Fibroblast of lung (primary cell): ENCODE measurements around the gene MYO18A. TPM values are rescaled to one million over a fixed set of nuclear protein-coding genes. Genes with fewer than 3 reads are reported as not detected.

Experiments used
- DNase-seq, 2 donors: peaks; one replicate each; pipeline versions ENCODE4 v3.0.0 to v3.0.0-alpha.2; 2010; ENCODE audit warnings: low read depth in 2 of 2
- H2AFZ ChIP-seq: 2 replicates; pipeline ENCODE4 v1.5.1; 2012; ENCODE audit warnings: low read length, control low read depth, inconsistent platforms
- H3K27ac ChIP-seq: 2 replicates; pipeline ENCODE4 v1.5.1; 2011; ENCODE audit warnings: low read length, control low read depth; ENCODE audit not compliant: insufficient read depth
- H3K27me3 ChIP-seq: 2 replicates; pipeline ENCODE4 v1.5.1; 2011; ENCODE audit warnings: mild to moderate bottlenecking, low read length; ENCODE audit not compliant: control insufficient read depth, insufficient read depth
- H3K36me3 ChIP-seq: 2 replicates; pipeline ENCODE4 v1.5.1; 2011; ENCODE audit warnings: low read length; ENCODE audit not compliant: control insufficient read depth, insufficient read depth
- H3K4me1 ChIP-seq: 2 replicates; pipeline ENCODE4 v1.5.1; 2011; ENCODE audit warnings: low read length; ENCODE audit not compliant: control insufficient read depth, insufficient read depth; ENCODE audit errors: extremely low read depth
- H3K4me2 ChIP-seq: 2 replicates; pipeline ENCODE4 v1.5.1; 2011; ENCODE audit warnings: low read length, control low read depth; ENCODE audit not compliant: insufficient read depth; ENCODE audit errors: extremely low read depth
- H3K4me3 ChIP-seq, 4 experiments: fragments of 200-600 bp in 1 of 4; sonication (generic) in 1 of 4; replicated peaks in 1 of 4; 2 replicates each; pipeline ENCODE4 v1.5.1; 2011 to 2016; ENCODE audit warnings: low read length in 4 of 4, low read depth in 3 of 4, mild to moderate bottlenecking in 3 of 4, control low read depth in 2 of 4, inconsistent platforms in 1 of 4, mixed read lengths in 1 of 4; ENCODE audit not compliant: insufficient read depth in 1 of 4; ENCODE audit errors: control extremely low read depth in 1 of 4
- H3K79me2 ChIP-seq: 2 replicates; pipeline ENCODE4 v1.5.1; 2012; ENCODE audit warnings: mild to moderate bottlenecking, low read length, inconsistent platforms; ENCODE audit not compliant: control insufficient read depth, insufficient read depth
- H3K9ac ChIP-seq: 2 replicates; pipeline ENCODE4 v1.5.1; 2011; ENCODE audit warnings: mild to moderate bottlenecking, low read length, control low read depth; ENCODE audit not compliant: insufficient read depth
- H3K9me3 ChIP-seq: 2 replicates; pipeline ENCODE4 v1.5.1; 2012; ENCODE audit warnings: low read depth, low read length; ENCODE audit not compliant: control insufficient read depth, insufficient read depth
- H4K20me1 ChIP-seq: 2 replicates; pipeline ENCODE4 v1.5.1; 2011; ENCODE audit warnings: low read length; ENCODE audit not compliant: control insufficient read depth, insufficient read depth; ENCODE audit errors: extremely low read depth
- CTCF ChIP-seq, 2 donors: IDR thresholded peaks in 1 of 2; conservative IDR thresholded peaks in 1 of 2; 1 replicate in 1 of 2; 2 replicates in 1 of 2; pipeline ENCODE4 v1.5.1; 2011 to 2012; ENCODE audit warnings: low read length in 2 of 2, control low read depth in 1 of 2, inconsistent platforms in 1 of 2, low read depth in 1 of 2, mild to moderate bottlenecking in 1 of 2
- EZH2 ChIP-seq: IDR thresholded peaks from 2 replicates; pipeline ENCODE4 v1.5.1; 2012; ENCODE audit warnings: low read length, control low read depth, mild to moderate bottlenecking; ENCODE audit errors: missing control alignments
- polyA plus RNA-seq, 2 donors: library from polyadenylated mRNA; depleted of rRNA in 1 of 2; stranded (reverse) in 1 of 2; unstranded in 1 of 2; fragments of >200 nt; gene quantifications; 2 replicates each; pipeline ENCODE4 v1.2.1, GENCODE V29; 2011 to 2012; ENCODE audit warnings: missing spikeins in 1 of 2
- total RNA-seq: library from RNA; depleted of rRNA; stranded (reverse); fragments of >200 nt; gene quantifications from 2 replicates; pipeline ENCODE4 v1.2.1, GENCODE V29; 2014

Gene MYO18A
- total and polyA plus RNA-seq, 2 donors (not counting 1 experiment from before 2014, with no cell fraction given): 11.7 to 133 TPM

GRCh38 chr17:29116804-29117753 lies 63.1 kb downstream of the MYO18A start:
- peaks cover 13% of the 10 kb centered on the region for H3K36me3 ChIP-seq
- no peak overlapping the region for H3K9ac ChIP-seq
- no peak overlapping the region for H3K27ac ChIP-seq
- no peaks in the 10 kb centered on the region for H3K27me3 ChIP-seq
- no peak overlapping the region for H3K4me3 ChIP-seq
- H3K4me1 ChIP-seq: no peaks in the 10 kb centered on the region
- H3K79me2 ChIP-seq: no peaks in the 10 kb centered on the region
- no peaks in the 10 kb centered on the region for H4K20me1 ChIP-seq
- TF ChIP-seq CTCF (conservative IDR thresholded peaks at IDR 0.05 in 1 of 2, IDR thresholded peaks at IDR 0.05 in 1 of 2; ENCODE audit: low read depth in 1 of 2, low read length in 2 of 2): peak; percentile 76 to 90
- TF ChIP-seq EZH2: no peak
- DNase-seq: peak; percentile 41 to 68
- H3K4me2 ChIP-seq: no peak overlapping the region
- no peak overlapping the region for H2AFZ ChIP-seq
- no peaks in the 10 kb centered on the region for H3K9me3 ChIP-seq

GRCh38 chr17:29115961-29116803 lies 64.0 kb downstream of the MYO18A start:
- Histone ChIP-seq H3K79me2 (no peaks in the 10 kb centered on the region), H2AFZ (no peak overlapping the region), H3K9ac (no peak overlapping the region), H3K9me3 (no peaks in the 10 kb centered on the region), H3K4me2 (no peak overlapping the region), H4K20me1 (no peaks in the 10 kb centered on the region), H3K36me3 (peaks cover 15% of the 10 kb centered on the region), H3K4me1 (no peaks in the 10 kb centered on the region), H3K27ac (no peak overlapping the region), H3K4me3 (no peak overlapping the region), H3K27me3 (no peaks in the 10 kb centered on the region)
- peak; percentile 43 to 55 for DNase-seq
- no peak for TF ChIP-seq EZH2
- TF ChIP-seq CTCF (conservative IDR thresholded peaks at IDR 0.05 in 1 of 2, IDR thresholded peaks at IDR 0.05 in 1 of 2; ENCODE audit: low read depth in 1 of 2, low read length in 2 of 2): peak; percentile 45 to 57

- H3K27me3 ChIP-seq: no peaks in the 10 kb centered on the region
- no peaks in the 10 kb centered on the region for H4K20me1 ChIP-seq
- H3K4me2 ChIP-seq: no peak overlapping the region
- no peaks in the 10 kb centered on the region for H3K9me3 ChIP-seq
- no peak for TF ChIP-seq EZH2
- no peak for TF ChIP-seq CTCF (conservative IDR thresholded peaks at IDR 0.05 in 1 of 2, IDR thresholded peaks at IDR 0.05 in 1 of 2; ENCODE audit: low read depth in 1 of 2, low read length in 2 of 2)
- no peaks in the 10 kb centered on the region for H3K79me2 ChIP-seq
- no peak for DNase-seq
- no peak overlapping the region for H3K27ac ChIP-seq
- no peak overlapping the region for H3K9ac ChIP-seq
- H3K4me1 ChIP-seq: no peaks in the 10 kb centered on the region
- no peak overlapping the region for H3K4me3 ChIP-seq
- H2AFZ ChIP-seq: no peak overlapping the region
- H3K36me3 ChIP-seq: peaks cover 18% of the 10 kb centered on the region
Observed at GRCh38 chr17:29115435-29115834, 64.8 kb downstream of the MYO18A start.
